Muscle layer of duodenum (tissue), 2 donors: ENCODE measurements around the gene SPP1.
"Not testable (repeated sequence)": the region's sequence is repeated elsewhere in the genome, so short reads cannot be mapped to it uniquely, and the experiment has no call there.

Source experiments
- H3K27ac ChIP-seq: one replicate; pipeline ENCODE4 v1.7.0; 2013; ENCODE audit warnings: mild to moderate bottlenecking, low read length
- H3K27me3 ChIP-seq: one replicate; pipeline ENCODE4 v1.7.0; 2013; ENCODE audit warnings: low read depth, mild to moderate bottlenecking, control low read depth, low read length
- H3K36me3 ChIP-seq, 2 donors: one replicate each; pipeline ENCODE4 v1.7.0; 2013; ENCODE audit warnings: low read length in 2 of 2, control low read depth in 1 of 2, mild to moderate bottlenecking in 1 of 2; ENCODE audit not compliant: insufficient read depth in 2 of 2, control insufficient read depth in 1 of 2
- H3K4me1 ChIP-seq, 2 donors: one replicate each; pipeline ENCODE4 v1.7.0; 2013; ENCODE audit warnings: low read length in 2 of 2, mild to moderate bottlenecking in 2 of 2, control low read depth in 1 of 2, moderate library complexity in 1 of 2; ENCODE audit not compliant: insufficient read depth in 2 of 2, control insufficient read depth in 1 of 2
- H3K4me3 ChIP-seq, 2 donors: one replicate each; pipeline ENCODE4 v1.7.0; 2013; ENCODE audit warnings: low read length in 2 of 2, low read depth in 1 of 2, mild to moderate bottlenecking in 1 of 2
- H3K9me3 ChIP-seq, 2 donors: one replicate each; pipeline ENCODE4 v1.7.0; 2013; ENCODE audit warnings: low read length in 2 of 2, control low read depth in 1 of 2, mild to moderate bottlenecking in 1 of 2; ENCODE audit not compliant: control insufficient read depth in 1 of 2
- donor health status: healthy.

Gene SPP1

DNA sequence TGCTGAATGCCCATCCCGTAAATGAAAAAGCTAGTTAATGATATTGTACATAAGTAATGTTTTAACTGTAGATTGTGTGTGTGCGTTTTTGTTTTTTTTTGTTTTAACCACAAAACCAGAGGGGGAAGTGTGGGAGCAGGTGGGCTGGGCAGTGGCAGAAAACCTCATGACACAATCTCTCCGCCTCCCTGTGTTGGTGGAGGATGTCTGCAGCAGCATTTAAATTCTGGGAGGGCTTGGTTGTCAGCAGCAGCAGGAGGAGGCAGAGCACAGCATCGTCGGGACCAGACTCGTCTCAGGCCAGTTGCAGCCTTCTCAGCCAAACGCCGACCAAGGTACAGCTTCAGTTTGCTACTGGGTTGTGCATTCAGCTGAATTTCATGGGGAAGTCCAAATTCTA is at the start of gene SPP1:
SPP1 (plus strand) TSS at position 249 of the 400 bp plus-strand sequence. CDS start 1,182 bp downstream, outside the sequence.
- Histone ChIP-seq H3K9me3 (no peaks in the 10 kb centered on the region), H3K27ac (no peak within 1 kb of the TSS), H3K36me3 (no peaks in the 10 kb centered on the region), H3K4me1 (peaks cover 0 to 8% of the 10 kb centered on the region in 2 donors), H3K27me3 (no peaks in the 10 kb centered on the region), H3K4me3 (no peak within 1 kb of the TSS)

DNA sequence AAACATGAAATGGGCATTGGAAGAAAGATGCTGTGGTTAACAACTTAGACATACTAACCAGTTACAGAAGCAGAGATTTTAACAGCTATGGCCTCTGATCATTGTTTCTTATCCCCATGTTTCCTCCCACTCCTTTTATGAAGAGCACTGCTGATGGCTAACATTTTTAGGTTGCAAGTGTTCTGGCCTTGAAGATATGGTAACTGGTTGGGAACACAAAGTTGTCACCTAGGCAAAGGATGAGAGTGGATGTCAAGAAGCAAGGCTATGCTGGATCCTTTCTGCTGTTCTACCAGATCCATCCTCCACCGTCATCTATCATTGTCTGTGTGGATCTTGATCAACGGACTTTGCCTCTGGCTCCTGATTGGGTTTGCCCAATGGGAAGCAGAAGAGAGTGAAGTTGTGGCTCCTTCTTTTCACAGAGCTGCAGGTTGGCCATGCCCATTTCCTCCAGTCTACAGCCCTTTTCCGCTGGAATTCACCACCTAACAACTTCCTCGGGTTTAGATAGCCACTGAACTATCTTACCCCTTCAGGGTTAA is 48.9 kb upstream of the SPP1 start:
- no peaks in the 10 kb centered on the region for H3K9me3 ChIP-seq
- H3K27ac ChIP-seq = no peak overlapping the region

GRCh38 chr4:87930629-87931028 is 44.9 kb upstream of the SPP1 start:
- H3K27me3 ChIP-seq = no peaks in the 10 kb centered on the region
- H3K27ac ChIP-seq = no peak overlapping the region
- no peaks in the 10 kb centered on the region for H3K36me3 ChIP-seq
- no peaks in the 10 kb centered on the region for H3K4me1 ChIP-seq
- no peaks in the 10 kb centered on the region for H3K9me3 ChIP-seq
- no peak overlapping the region for H3K4me3 ChIP-seq

More for the DNA sequence above, 48.9 kb upstream of the SPP1 start:
- Histone ChIP-seq H3K36me3 (no peaks in the 10 kb centered on the region), H3K4me1 (no peaks in the 10 kb centered on the region), H3K4me3 (no peak overlapping the region), H3K27me3 (no peaks in the 10 kb centered on the region)

GRCh38 chr4:87931932-87932331 is 43.6 kb upstream of the SPP1 start:
- H3K27me3 ChIP-seq = no peaks in the 10 kb centered on the region
- H3K4me3 ChIP-seq = no peak overlapping the region

DNA sequence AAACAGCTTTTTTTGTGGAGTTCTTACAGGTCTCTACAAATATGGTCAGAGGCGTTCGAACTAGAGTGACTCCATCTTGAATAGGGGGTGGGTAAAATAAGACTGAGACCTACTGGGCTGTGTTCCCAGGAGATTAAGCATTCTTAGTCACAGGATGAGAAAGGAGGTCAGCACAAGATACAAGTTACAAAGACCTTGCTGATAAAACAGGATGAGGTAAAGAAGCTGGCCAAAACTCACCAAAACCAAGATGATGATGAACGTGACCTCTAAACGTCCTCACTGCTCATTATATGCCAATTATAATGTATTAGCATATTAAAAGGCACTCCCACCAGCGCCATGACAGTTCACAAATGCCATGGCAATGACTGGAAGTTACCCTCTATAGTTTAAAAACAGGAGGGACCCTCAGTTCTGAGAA is 42.8 kb upstream of the SPP1 start:
- Histone ChIP-seq H3K27me3 (no peaks in the 10 kb centered on the region), H3K9me3 (no peaks in the 10 kb centered on the region), H3K4me1 (no peaks in the 10 kb centered on the region), H3K4me3 (no peak overlapping the region), H3K36me3 (no peaks in the 10 kb centered on the region), H3K27ac (no peak overlapping the region)

More at GRCh38 chr4:87931932-87932331, 43.6 kb upstream of the SPP1 start:
- H3K27ac ChIP-seq = no peak overlapping the region
- H3K36me3 ChIP-seq = no peaks in the 10 kb centered on the region
- H3K9me3 ChIP-seq = no peaks in the 10 kb centered on the region
- no peaks in the 10 kb centered on the region for H3K4me1 ChIP-seq

DNA sequence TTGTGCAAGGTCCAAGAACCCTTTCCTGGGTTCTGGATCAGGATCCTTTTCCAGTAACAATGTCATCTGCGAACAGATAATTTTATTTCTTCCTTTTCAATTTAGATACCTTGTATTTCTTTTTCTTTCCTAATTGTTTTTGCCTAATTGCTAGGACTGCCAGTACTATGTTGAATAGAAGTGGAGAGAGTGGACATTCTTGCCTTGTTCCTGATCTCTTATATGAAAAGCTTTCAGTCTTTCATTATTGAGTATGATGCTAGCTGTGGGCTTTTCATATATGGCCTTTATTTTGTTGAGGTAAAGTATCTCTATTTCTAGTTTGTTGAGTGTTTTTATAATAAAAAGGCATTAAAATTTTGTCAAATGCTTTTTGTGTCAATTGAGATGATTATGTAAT is 42.2 kb upstream of the SPP1 start:
- Histone ChIP-seq H3K4me1 (no peaks in the 10 kb centered on the region), H3K36me3 (no peaks in the 10 kb centered on the region), H3K27ac (no peak overlapping the region), H3K27me3 (no peaks in the 10 kb centered on the region), H3K9me3 (no peaks in the 10 kb centered on the region), H3K4me3 (no peak overlapping the region)

GRCh38 chr4:87934157-87934704 is 41.3 kb upstream of the SPP1 start:
- Histone ChIP-seq H3K27ac (no peak overlapping the region), H3K9me3 (no peaks in the 10 kb centered on the region), H3K4me3 (no peak overlapping the region)

GRCh38 chr4:87934973-87935372 is 40.5 kb upstream of the SPP1 start:
- H3K36me3 ChIP-seq = no peaks in the 10 kb centered on the region
- H3K9me3 ChIP-seq = no peaks in the 10 kb centered on the region
- H3K27me3 ChIP-seq = no peaks in the 10 kb centered on the region
- H3K4me1 ChIP-seq = no peaks in the 10 kb centered on the region
- no peak overlapping the region for H3K4me3 ChIP-seq
- H3K27ac ChIP-seq = no peak overlapping the region

More at GRCh38 chr4:87934157-87934704, 41.3 kb upstream of the SPP1 start:
- Histone ChIP-seq H3K4me1 (no peaks in the 10 kb centered on the region), H3K36me3 (no peaks in the 10 kb centered on the region), H3K27me3 (no peaks in the 10 kb centered on the region)

GRCh38 chr4:87935954-87936353 is 39.6 kb upstream of the SPP1 start:
- not testable (repeated sequence) for H3K27ac ChIP-seq, H3K4me1 ChIP-seq, H3K36me3 ChIP-seq, H3K4me3 ChIP-seq, H3K27me3 ChIP-seq, H3K9me3 ChIP-seq

DNA sequence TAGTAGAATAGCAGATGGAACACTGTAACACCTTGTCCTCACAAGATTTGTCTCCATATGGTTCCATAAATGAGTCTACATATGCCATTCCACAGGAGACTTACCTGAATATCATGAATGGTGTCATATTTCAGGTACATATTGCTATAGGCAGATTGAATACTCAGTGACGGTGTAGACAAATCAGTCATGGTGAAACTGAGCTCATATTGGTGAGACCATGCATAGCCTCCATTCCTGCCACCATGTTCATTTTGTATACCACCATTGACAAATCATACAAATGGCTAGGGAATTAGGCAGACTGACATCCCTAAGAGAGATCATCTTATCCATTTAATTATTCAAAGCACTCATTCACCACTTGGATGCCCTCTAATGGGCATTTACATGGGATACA is 38.0 kb upstream of the SPP1 start:
- H3K27ac ChIP-seq = no peak overlapping the region
- no peaks in the 10 kb centered on the region for H3K36me3 ChIP-seq
- no peaks in the 10 kb centered on the region for H3K27me3 ChIP-seq

DNA sequence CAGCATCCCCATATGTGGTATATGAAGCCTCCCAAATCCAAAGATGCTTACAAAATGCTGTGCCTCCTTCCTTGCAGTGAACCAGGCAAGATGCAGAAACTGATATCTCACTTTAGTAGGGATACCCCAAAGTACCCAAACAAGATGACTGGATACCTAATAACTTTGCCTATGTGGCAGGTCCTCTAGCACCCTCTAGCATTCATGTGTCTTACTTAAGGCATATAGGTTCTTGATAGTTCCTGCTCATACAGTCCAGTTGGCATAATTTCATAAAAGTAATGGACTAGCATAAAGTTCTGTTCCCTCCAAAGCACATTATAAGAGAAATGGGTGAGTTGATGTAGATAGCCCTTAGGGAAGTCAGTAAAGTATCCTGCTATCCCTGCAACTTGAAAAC is 36.8 kb upstream of the SPP1 start:
- H3K27me3 ChIP-seq = no peaks in the 10 kb centered on the region
- no peak overlapping the region for H3K27ac ChIP-seq
- H3K9me3 ChIP-seq = no peaks in the 10 kb centered on the region

More for the DNA sequence above, 38.0 kb upstream of the SPP1 start:
- H3K9me3 ChIP-seq = no peaks in the 10 kb centered on the region
- no peak overlapping the region for H3K4me3 ChIP-seq
- no peaks in the 10 kb centered on the region for H3K4me1 ChIP-seq

More for the DNA sequence above, 36.8 kb upstream of the SPP1 start:
- Histone ChIP-seq H3K4me1 (no peaks in the 10 kb centered on the region), H3K36me3 (no peaks in the 10 kb centered on the region), H3K4me3 (no peak overlapping the region)
